Measurements from ENCODE around the gene GATA3. TPM values are rescaled to one million over a fixed set of nuclear protein-coding genes. Genes with fewer than 3 reads are reported as not detected.

GATA3 gene
- total RNA-seq, 1 donor from 2014 or later = 0.52 TPM

Other genes starting within 250 kb of the GATA3 start
- gene TAF3, start 236.2 kb upstream of the GATA3 start, total RNA-seq = 2.1 TPM